8988T (cell line): ENCODE data around the gene ISM2.

Experiments
- DNase-seq: peaks from one replicate; pipeline ENCODE4 v3.0.0; 2011

ISM2 gene

GRCh38 chr14:77505031-77505430, 6.4 kb upstream of the ISM2 start:
- DNase-seq, result no peak

DNA sequence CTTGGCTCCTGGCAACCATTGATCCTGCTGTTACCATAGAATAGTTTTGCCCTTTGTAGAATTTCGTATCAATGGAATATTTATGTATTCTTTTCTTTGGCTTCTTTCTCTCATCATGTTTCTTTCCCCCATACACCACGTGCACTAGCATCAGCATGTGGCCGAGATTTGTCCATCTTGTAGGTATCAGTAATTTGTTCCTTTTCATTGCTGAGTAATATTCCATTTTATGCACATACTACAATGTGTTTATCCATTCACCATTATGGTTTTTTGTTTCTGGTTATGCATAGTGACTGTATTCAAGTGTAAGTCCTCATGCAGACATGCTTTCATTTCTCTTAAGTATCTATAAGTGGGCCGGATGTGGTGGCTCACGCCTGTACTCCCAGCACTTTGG, 4.5 kb upstream of the ISM2 start:
- DNase-seq, result no peak

- DNase-seq, result no peak
Measured at GRCh38 chr14:77502109-77502782, 3.6 kb upstream of the ISM2 start.

DNA sequence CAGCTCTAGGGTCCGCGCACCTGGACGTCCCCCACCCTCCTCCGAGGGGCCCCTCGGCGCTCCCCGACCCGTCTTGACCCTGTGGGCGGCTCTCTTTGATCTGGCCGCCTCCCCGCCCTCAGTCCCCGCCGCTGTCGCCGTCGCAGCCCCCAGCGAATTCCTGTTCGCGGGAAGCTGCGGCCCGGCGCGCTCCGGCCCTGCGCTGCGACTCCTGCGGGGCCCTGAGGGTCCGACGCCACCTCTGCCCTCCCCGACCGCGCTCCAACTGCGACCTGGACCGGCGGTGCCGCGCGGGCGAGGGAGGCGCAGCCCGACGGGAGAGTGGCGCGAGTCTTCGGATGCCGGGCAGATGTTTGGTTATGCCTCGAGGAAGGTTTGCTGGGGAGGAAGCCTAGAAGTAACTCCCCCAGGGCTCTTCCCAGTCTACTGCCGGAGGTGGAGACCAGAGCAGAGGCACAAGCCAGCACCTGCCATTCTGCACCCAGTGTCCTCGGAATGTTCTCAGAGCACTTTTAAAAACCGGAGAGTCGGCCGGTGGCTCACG, 440 bp upstream of the ISM2 start:
- DNase-seq, result peak; percentile 58

GRCh38 chr14:77495334-77495733, 3.3 kb downstream of the ISM2 start:
- no peak for DNase-seq

DNA sequence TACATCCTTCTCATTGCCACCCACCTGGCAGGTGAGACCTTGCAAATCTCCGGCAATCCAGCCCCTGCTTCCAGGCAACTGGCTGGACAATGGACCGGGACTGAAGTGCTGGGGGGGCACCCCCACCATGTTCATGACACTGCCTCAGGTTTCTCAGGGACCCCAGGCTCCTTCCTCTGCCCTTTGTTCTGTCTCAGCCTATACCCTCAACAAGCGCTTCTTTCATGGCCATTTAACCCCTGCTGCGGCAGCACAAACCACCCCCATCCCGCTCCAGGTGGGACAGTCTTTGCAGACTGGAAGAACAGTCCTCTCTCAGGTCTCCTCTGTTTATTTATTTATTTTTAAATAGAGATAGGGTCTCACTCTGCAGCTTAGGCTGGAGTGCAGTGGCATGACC, 7.6 kb downstream of the ISM2 start:
- DNase-seq, result no peak

DNA sequence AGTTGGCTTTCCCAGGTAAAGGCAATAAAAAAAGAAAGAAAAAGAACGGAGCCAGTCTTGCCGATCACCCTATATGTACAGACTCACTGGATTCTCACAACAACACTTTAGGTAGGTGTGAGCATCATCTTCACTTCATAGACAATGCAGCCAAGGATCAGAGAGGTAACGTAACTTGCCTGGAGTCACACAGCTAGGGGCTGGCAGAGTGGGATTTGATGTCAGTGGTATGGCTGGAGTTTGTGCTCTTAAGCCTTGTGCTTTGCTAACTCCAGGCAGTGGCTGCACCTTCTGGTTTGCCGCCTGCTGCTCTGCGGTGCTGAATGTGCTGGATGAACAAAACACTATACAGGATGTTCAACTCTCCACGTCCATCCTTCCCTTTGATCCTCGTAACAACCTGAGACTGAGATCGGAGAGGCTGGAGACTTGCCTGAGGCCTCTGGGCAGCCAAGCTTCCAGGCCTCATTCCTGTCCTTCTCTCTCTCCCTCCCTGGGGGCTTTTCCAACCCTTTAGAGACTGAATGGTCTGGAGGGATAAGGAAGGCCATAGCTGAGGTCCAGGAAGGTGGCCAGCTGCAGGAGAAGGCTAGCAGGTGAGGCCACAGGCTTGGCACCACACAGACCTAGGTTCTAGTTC, 8.1 kb downstream of the ISM2 start:
- DNase-seq, result no peak

GRCh38 chr14:77489041-77489440, 9.6 kb downstream of the ISM2 start:
- no peak for DNase-seq

- DNase-seq, result no peak
Measured at GRCh38 chr14:77488558-77488957, 10.1 kb downstream of the ISM2 start.

GRCh38 chr14:77485901-77486678, 12.5 kb downstream of the ISM2 start:
- no peak for DNase-seq

DNA sequence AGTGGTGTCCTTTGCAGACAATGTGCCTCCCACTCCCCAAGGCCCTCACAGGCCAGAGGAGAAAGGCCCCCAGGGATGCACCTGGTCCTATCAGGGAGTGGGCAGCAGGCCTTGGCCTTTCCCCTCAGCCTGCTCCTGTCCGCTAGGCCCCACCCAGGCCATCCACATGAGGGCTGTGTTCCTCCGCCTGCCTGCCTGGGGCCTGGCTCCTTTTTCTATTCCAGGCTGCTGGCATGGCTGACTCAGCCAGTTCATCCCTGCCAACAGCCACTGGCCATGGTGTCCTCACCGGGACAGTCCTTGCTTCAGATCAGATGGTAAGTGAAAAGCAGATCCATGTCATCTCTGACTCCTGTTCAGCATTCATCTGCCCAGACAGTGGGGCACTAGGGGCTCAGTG, 13.4 kb downstream of the ISM2 start:
- DNase-seq, result no peak

DNA sequence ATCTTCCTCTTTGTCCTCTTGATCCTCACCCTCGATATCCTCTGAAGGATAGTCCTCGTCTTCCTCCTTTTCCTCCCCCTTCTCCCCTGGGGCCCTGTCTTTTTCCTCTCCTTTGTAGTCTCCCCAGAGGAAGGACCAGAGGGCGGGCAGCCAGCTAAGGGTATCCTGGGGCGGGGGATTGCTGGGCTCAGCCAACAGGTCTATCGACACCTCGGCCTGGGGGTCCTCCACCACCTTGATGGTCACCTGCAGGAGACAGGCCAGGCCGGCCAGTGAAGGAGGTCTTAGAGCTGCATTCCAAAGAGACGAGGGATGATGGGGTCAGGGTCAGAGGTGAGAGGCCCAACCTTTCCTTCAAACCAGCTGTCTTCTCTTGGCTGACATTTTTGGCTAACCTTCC, 16.2 kb downstream of the ISM2 start:
- DNase-seq, result no peak

DNA sequence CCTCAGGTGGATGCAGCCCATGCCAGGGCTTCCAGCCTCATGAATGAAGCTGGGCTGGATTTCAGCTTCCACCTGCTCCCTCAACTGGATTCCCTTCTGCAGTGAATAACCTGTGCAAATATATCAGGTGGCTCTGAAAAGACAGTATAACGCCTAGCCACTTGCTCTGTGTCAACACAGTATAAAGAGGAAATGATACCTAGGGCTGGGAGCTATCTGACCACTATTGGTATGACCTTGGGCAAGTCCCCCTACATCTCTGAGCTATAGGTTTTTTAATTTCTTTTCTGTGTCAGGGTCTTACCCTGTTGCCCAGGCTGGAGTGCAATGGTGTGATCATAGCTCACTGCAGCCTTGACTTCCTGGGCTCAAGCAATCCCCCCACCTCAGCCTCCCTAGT, 19.8 kb downstream of the ISM2 start:
- DNase-seq, result no peak

- DNase-seq, result no peak
Measured at GRCh38 chr14:77478029-77478428, 20.6 kb downstream of the ISM2 start.

DNA sequence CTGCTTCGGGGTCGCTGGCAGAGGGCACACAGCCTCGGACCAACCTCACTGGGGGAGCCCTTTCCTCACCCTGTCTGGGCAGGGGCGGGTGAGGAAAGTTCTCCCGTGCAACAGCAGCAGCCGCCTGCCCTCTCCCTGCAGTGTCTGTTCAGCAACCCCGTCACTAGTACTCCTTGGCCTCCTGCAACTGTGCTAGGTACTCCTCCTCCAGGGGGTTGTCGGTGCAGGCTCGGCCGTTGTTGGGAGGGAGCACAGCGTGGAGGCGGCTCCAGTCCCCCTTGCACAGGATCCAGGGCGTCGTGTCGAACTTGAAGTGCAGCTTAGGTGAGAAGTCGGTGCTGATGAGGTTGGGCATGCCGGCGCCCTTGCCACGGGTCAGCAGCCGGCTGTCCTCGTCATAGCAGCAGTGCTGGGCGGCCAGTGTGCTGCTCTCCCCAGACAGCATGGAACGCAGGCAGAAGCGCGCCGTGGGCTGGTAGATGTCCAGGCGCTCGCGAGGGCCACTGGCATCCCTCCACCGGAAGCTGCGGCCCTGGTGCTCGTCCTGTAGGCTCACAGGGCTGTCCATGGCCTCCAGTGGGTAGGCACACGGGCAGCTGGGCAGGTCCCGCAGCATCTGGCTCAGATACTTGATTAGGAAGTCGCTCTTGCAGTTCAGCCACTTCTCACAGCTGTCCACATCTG, 23.0 kb downstream of the ISM2 start:
- DNase-seq, result no peak

DNA sequence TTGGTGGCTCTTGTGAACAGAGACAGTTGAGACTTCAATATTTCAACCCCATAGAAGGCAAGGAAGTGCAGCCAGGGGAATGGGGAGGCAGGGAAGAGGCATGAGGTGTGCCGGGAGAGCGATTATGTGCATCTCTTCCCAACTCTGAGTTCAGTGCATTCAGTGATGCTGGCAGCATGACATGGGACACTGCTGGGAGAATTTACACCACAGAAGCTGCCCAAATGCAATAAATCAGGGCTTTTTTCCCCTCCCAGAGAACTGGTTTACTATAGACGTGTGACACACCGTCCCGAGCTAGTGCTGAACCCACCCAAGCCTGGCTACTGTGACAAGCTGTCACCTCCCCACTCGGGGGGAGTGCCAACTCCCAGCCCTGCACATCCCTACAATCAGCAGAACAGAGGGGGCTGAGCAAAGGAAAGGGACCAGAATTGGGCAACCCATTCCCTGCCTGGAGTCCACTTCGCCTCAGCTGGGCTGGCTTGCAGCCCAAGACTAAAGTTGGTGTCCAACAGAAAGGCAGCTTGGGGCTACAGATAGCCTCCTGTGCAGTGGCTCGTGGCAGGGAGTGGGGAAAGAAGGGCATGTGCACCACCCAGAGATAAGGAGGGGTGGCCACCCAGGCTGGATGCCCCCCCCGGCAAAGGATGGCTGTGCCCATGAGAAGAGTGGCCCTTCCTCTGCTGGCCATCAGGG, 24.0 kb downstream of the ISM2 start:
- no peak for DNase-seq

DNA sequence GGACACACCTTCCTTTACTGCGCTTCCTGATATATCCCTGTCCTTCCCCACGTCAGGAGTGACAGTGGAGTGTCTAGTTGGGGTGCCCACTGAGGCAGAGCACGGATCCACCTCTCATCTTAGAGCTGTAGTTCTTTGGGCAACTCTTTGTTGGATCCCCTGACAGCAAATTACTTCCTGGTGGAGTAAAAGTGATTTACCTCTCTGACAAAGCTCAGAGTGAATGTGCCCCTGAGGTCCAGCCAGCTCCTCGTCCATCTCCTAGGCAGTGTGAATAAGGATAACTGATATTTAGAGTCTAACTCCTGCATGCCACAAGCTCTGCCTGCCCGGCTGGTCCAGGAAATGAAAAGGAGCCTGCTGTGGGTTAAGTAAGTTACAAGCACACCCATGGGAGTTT, 24.7 kb downstream of the ISM2 start:
- no peak for DNase-seq

GRCh38 chr14:77470224-77470870, 28.3 kb downstream of the ISM2 start:
- no peak for DNase-seq

- no peak for DNase-seq
Measured at GRCh38 chr14:77469539-77469938, 29.1 kb downstream of the ISM2 start.

DNA sequence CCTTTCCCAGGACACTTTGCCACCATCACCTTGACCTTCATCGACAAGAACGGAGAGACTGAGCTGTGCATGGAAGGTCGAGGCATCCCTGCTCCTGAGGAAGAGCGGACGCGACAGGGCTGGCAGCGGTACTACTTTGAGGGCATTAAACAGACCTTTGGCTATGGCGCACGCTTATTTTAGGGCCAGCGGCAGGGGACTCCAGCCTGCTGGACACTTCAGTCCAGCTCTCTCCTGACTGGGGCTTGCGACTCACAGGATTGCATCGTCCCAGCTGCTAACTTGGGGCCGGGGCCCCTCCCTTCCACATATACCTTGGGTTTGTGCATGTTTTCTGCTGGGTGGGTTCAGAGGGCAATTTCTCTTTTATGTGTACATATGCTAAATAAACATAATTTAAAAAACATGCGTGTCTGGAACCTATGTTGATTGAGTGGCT, 29.5 kb downstream of the ISM2 start:
- DNase-seq, result no peak

GRCh38 chr14:77467801-77468200, 30.8 kb downstream of the ISM2 start:
- no peak for DNase-seq

DNA sequence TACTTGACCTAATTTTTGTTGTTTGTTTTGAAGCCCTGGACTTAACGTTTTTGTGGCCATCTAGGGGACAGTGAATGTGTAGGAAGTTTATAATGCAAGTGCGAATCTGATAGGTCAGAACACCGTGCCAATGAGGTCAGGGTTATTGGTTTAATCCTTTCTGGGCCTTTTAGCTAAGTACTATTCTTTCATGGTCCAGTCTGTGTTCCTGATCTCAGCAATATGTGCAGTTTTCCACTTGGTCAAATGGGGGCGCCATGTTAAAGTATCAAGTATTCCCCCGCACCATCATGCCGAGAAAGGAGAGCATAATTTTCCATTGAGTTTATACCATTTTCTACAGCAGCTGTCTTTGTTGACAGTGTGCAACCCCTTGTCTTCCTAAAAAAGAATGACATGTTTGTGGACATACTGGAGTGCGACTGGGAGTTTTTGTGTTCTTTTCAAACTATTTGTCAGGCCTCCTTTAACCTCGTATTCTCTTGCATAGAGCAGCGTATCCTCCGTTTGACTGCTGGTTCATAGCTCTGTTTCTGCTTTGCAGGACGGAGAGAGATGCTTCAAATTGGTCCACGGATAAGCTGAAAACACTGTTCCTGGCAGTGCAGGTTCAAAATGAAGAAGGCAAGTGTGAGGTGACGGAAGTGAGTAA, 39.4 kb downstream of the ISM2 start:
- no peak for DNase-seq
